GM18505 (cell line): ENCODE data around the gene GPATCH2L.

Experiments
- ATAC-seq: cut with Tn5 transposase; IDR thresholded peaks from one replicate; pipeline ENCODE4 v1.9.1; 2021; ENCODE audit not compliant: unreplicated experiment
- POLR2A ChIP-seq: IDR thresholded peaks from 4 replicates; pipeline ENCODE4 v1.6.1; 2011; ENCODE audit warnings: borderline replicate concordance; ENCODE audit not compliant: insufficient read depth, insufficient read length; ENCODE audit errors: extremely low read depth

Gene GPATCH2L

DNA sequence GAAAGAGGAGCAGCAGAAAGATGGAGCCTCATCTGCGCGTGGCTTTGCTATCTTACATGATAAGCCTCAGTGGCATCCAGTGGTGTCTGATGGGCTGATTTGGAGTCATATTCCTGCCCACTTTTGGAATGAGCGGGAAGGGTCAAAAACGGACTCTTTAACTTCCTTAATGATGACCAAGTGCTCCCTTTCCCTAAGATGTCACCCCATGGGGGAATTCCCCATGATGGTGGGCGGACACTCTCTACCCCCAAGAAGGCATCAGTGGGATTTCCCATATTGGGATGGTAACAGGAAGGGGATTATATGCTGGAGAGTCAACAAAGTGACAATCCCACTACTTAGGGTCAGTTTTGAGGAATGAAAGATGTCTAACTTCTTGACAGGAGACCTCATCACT lies 110.9 kb downstream of the GPATCH2L start:
- no peak for TF ChIP-seq POLR2A
- ATAC-seq: no peak
